OCI-LY7 (cell line): ENCODE measurements around the gene IQGAP2. TPM values are rescaled to one million over a fixed set of nuclear protein-coding genes. Genes with fewer than 3 reads are reported as not detected.

Experiments
- BruUV-seq: library from RNA; stranded (reverse); fragments of 400-500 nt; replicated peaks from 2 replicates; lab custom pipeline; 2021; lab: Mats Ljungman, UMichigan
- CTCF ChIA-PET: fragments of 300-600 bp; sonication (Branson Sonifier 250); formaldehyde crosslinking; loops from one replicate; lab custom pipeline; 2022; ENCODE audit warnings: antibody characterized with exemption; ENCODE audit not compliant: unreplicated experiment; lab: Charles Lee
- POLR2A ChIA-PET: fragments of 300-600 bp; sonication (Branson Sonifier 250); formaldehyde crosslinking; loops from one replicate; lab custom pipeline; 2022; ENCODE audit warnings: antibody characterized with exemption; lab: Charles Lee
- DNase-seq: peaks from one replicate; pipeline ENCODE4 v3.0.0-alpha.2; 2015; ENCODE audit warnings: low spot score
- H2AFZ ChIP-seq: fragments of 200-600 bp; sonication (generic), shearing (Covaris generic); 2 replicates; pipeline ENCODE4 v1.6.1; 2014; ENCODE audit warnings: mild to moderate bottlenecking, antibody characterized with exemption, low read length, moderate library complexity
- H3K27ac ChIP-seq: fragments of 200-600 bp; sonication (generic); 2 replicates; pipeline ENCODE4 v1.5.1; 2014; ENCODE audit warnings: mixed run types, low read depth, mild to moderate bottlenecking, moderate library complexity, low read length, inconsistent platforms; ENCODE audit not compliant: poor library complexity, severe bottlenecking
- H3K36me3 ChIP-seq: fragments of 200-600 bp; sonication (generic); 2 replicates; pipeline ENCODE4 v1.6.1; 2014; ENCODE audit warnings: mild to moderate bottlenecking, antibody characterized with exemption, low read length, moderate library complexity, mixed read lengths; ENCODE audit not compliant: insufficient read depth
- H3K4me1 ChIP-seq: fragments of 200-600 bp; sonication (generic); 2 replicates; pipeline ENCODE4 v1.5.1; 2014; ENCODE audit warnings: mild to moderate bottlenecking, low read length; ENCODE audit not compliant: insufficient read depth, poor library complexity, severe bottlenecking
- H3K4me2 ChIP-seq: fragments of 200-600 bp; sonication (generic); 2 replicates; pipeline ENCODE4 v1.6.1; 2014; ENCODE audit warnings: mild to moderate bottlenecking, low read length
- H3K4me3 ChIP-seq: fragments of 200-600 bp; sonication (generic); 2 replicates; pipeline ENCODE4 v1.5.1; 2014; ENCODE audit warnings: mild to moderate bottlenecking, low read depth, low read length; ENCODE audit not compliant: poor library complexity, severe bottlenecking
- H3K79me2 ChIP-seq: fragments of 200-600 bp; sonication (generic); 2 replicates; pipeline ENCODE4 v1.6.1; 2016; ENCODE audit warnings: low read depth, mild to moderate bottlenecking, low read length, moderate library complexity, mixed read lengths; ENCODE audit not compliant: insufficient read depth
- H3K9me2 ChIP-seq: fragments of 200-600 bp; sonication (generic); 2 replicates; pipeline ENCODE4 v1.6.1; 2016; ENCODE audit warnings: mild to moderate bottlenecking, low read length, mixed read lengths; ENCODE audit not compliant: insufficient read depth
- H3K9me3 ChIP-seq: fragments of 200-600 bp; sonication (generic); 2 replicates; pipeline ENCODE4 v1.6.1; 2014; ENCODE audit warnings: mild to moderate bottlenecking, mixed run types, low read length, mixed read lengths
- H4K20me1 ChIP-seq: fragments of 200-600 bp; sonication (generic); 2 replicates; pipeline ENCODE4 v1.6.1; 2014; ENCODE audit warnings: mild to moderate bottlenecking, antibody characterized with exemption, low read length, moderate library complexity, mixed read lengths; ENCODE audit not compliant: insufficient read depth
- CTCF ChIP-seq: fragments of 200-600 bp; sonication (generic); conservative IDR thresholded peaks from 2 replicates; pipeline ENCODE4 v1.5.1; 2014; ENCODE audit warnings: mild to moderate bottlenecking, antibody characterized with exemption, low read length, moderate library complexity, mixed read lengths
- EZH2phosphoT487 ChIP-seq: fragments of 200-600 bp; sonication (generic); IDR thresholded peaks from 2 replicates; pipeline ENCODE4 v1.6.1; 2018; ENCODE audit warnings: low read depth, borderline replicate concordance, mild to moderate bottlenecking, mixed run types, antibody characterized with exemption, low read length, moderate library complexity, mixed read lengths
- intact Hi-C: fragments of 100-400 bp; cut with micrococcal nuclease; formaldehyde crosslinking; loops from one replicate; pipeline ENCODE4 v1.10.0; 2022; ENCODE audit not compliant: unreplicated experiment
- total RNA-seq, 2 experiments: library from RNA; depleted of rRNA in 1 of 2; stranded (reverse); fragments of >200 nt in 1 of 2; shearing (Covaris generic) in 1 of 2; gene quantifications; 2 replicates each; pipeline ENCODE4 v1.2.3, GENCODE V29; 2014 to 2022

Gene IQGAP2
- total RNA-seq, 2 experiments from 2014 or later: 30.0 to 50.2 TPM

GRCh38 chr5:76689321-76690036 lies 286.4 kb downstream of the IQGAP2 start:
- no peak overlapping the region for H3K4me3 ChIP-seq
- POLR2A ChIA-PET: interaction anchor here (0.6 to 1.4 kb wide), 3 partner anchors 10 to 1266 kb away, joined by 3 to 6 read pairs (median 3); no protein-coding TSS in a partner anchor
- no peaks in the 10 kb centered on the region for H3K4me1 ChIP-seq
- H3K27ac ChIP-seq: no peak overlapping the region
- DNase-seq: no peak
- no peak for TF ChIP-seq CTCF
- no peak for TF ChIP-seq EZH2phosphoT487
- H3K9me2 ChIP-seq: no peaks in the 10 kb centered on the region
- H3K36me3 ChIP-seq: peaks cover 36% of the 10 kb centered on the region
- no TSS peak for BruUV-seq
- no peaks in the 10 kb centered on the region for H3K79me2 ChIP-seq
- no peak overlapping the region for H3K4me2 ChIP-seq
- no peak overlapping the region for H2AFZ ChIP-seq
- intact Hi-C loops: no loop called here
- CTCF ChIA-PET: no interaction called here
- H4K20me1 ChIP-seq: no peaks in the 10 kb centered on the region
- no peaks in the 10 kb centered on the region for H3K9me3 ChIP-seq

GRCh38 chr5:76690037-76690679 lies 287.1 kb downstream of the IQGAP2 start:
- Histone ChIP-seq H3K27ac (no peak overlapping the region), H3K4me2 (no peak overlapping the region), H3K4me3 (no peak overlapping the region), H3K36me3 (peaks cover 36% of the 10 kb centered on the region), H3K79me2 (no peaks in the 10 kb centered on the region), H3K4me1 (no peaks in the 10 kb centered on the region), H3K9me3 (no peaks in the 10 kb centered on the region), H4K20me1 (no peaks in the 10 kb centered on the region), H3K9me2 (no peaks in the 10 kb centered on the region), H2AFZ (no peak overlapping the region)
- POLR2A ChIA-PET: interaction anchor here (1.0 to 1.4 kb wide), 2 partner anchors 11 to 107 kb away, joined by 3 to 6 read pairs; no protein-coding TSS in a partner anchor
- CTCF ChIA-PET: no interaction called here
- no TSS peak for BruUV-seq
- TF ChIP-seq EZH2phosphoT487: no peak
- no peak for TF ChIP-seq CTCF
- DNase-seq: no peak
- intact Hi-C loops: no loop called here
